Measurements from ENCODE around the gene CRYBA4. TPM values are rescaled to one million over a fixed set of nuclear protein-coding genes. Genes with fewer than 3 reads are reported as not detected.

Gene CRYBA4
- total RNA-seq, 1 donor from 2014 or later = not detected

GRCh38 chr22:26658671-26659478 is 37.1 kb downstream of the CRYBA4 start:
- DNase-seq (ENCODE audit: low spot score) = no peak

- DNase-seq (ENCODE audit: low spot score) = no peak
Measured at GRCh38 chr22:26660356-26660755, 38.6 kb downstream of the CRYBA4 start.

- no peak for DNase-seq (ENCODE audit: low spot score)
Measured at GRCh38 chr22:26660961-26661578, 39.3 kb downstream of the CRYBA4 start.

- DNase-seq (ENCODE audit: low spot score) = no peak
Measured at GRCh38 chr22:26662160-26662559, 40.4 kb downstream of the CRYBA4 start.

GRCh38 chr22:26663374-26663923 is 41.7 kb downstream of the CRYBA4 start:
- DNase-seq (ENCODE audit: low spot score) = no peak

GRCh38 chr22:26665813-26666231 is 44.1 kb downstream of the CRYBA4 start:
- DNase-seq (ENCODE audit: low spot score) = no peak

- DNase-seq (ENCODE audit: low spot score) = no peak
Measured at GRCh38 chr22:26667140-26667539, 45.4 kb downstream of the CRYBA4 start.

GRCh38 chr22:26669060-26669481 is 47.3 kb downstream of the CRYBA4 start:
- no peak for DNase-seq (ENCODE audit: low spot score)

GRCh38 chr22:26670459-26670858 is 48.7 kb downstream of the CRYBA4 start:
- DNase-seq (ENCODE audit: low spot score) = no peak

GRCh38 chr22:26671317-26672059 is 49.7 kb downstream of the CRYBA4 start:
- DNase-seq (ENCODE audit: low spot score) = no peak

- no peak for DNase-seq (ENCODE audit: low spot score)
Measured at GRCh38 chr22:26672060-26672471, 50.3 kb downstream of the CRYBA4 start.

- DNase-seq (ENCODE audit: low spot score) = peak; percentile 95
Measured at GRCh38 chr22:26672590-26673468, 51.1 kb downstream of the CRYBA4 start.

GRCh38 chr22:26673486-26673885 is 51.7 kb downstream of the CRYBA4 start:
- DNase-seq (ENCODE audit: low spot score) = no peak

GRCh38 chr22:26674211-26675190 is 52.7 kb downstream of the CRYBA4 start:
- no peak for DNase-seq (ENCODE audit: low spot score)

- DNase-seq (ENCODE audit: low spot score) = no peak
Measured at GRCh38 chr22:26675687-26676268, 54.0 kb downstream of the CRYBA4 start.

GRCh38 chr22:26677217-26677616 is 55.5 kb downstream of the CRYBA4 start:
- no peak for DNase-seq (ENCODE audit: low spot score)

GRCh38 chr22:26679003-26679629 is 57.4 kb downstream of the CRYBA4 start:
- DNase-seq (ENCODE audit: low spot score) = no peak
